Adrenal gland (tissue), 12 donors: ENCODE results near the gene UBE4B. TPM values are rescaled to one million over a fixed set of nuclear protein-coding genes. Genes with fewer than 3 reads are reported as not detected.

Experiments used
- DNase-seq, 7 donors: peaks; one replicate each; pipeline ENCODE4 v3.0.0-alpha.2; 2019 to 2020
- H3K27ac ChIP-seq, 5 donors: fragments of 200-600 bp; sonication (generic) in 4 of 5; 1 replicate in 3 of 5; 2 replicates in 2 of 5; pipeline versions ENCODE4 v1.5.1 to v1.8.0; 2016 to 2020; ENCODE audit warnings: mild to moderate bottlenecking in 1 of 5
- H3K27me3 ChIP-seq: fragments of 200-600 bp; 2 replicates; pipeline ENCODE4 v1.8.0; 2021
- H3K36me3 ChIP-seq, 2 donors: fragments of 200-600 bp; replicated peaks in 1 of 2; 1 replicate in 1 of 2; 2 replicates in 1 of 2; pipeline versions ENCODE4 v1.5.1 to v1.8.0; 2018 to 2022
- H3K4me1 ChIP-seq, 2 donors: fragments of 200-600 bp; replicated peaks in 1 of 2; 1 replicate in 1 of 2; 2 replicates in 1 of 2; pipeline versions ENCODE4 v1.5.1 to v1.8.0; 2018 to 2021
- H3K4me3 ChIP-seq, 4 donors: fragments of 200-600 bp; sonication (generic) in 3 of 4; one replicate each; pipeline ENCODE4 v1.5.1; 2016 to 2018
- H3K9me3 ChIP-seq, 3 donors: fragments of 200-600 bp; sonication (generic) in 1 of 3; replicated peaks in 1 of 3; 1 replicate in 2 of 3; 2 replicates in 1 of 3; pipeline versions ENCODE4 v1.5.1 to v1.8.0; 2016 to 2021
- POLR2A ChIP-seq, 2 donors: fragments of 450-650 bp; IDR thresholded peaks; one replicate each; pipeline ENCODE4 v1.6.1; 2017; ENCODE audit warnings: antibody characterized with exemption in 2 of 2, mild to moderate bottlenecking in 2 of 2, moderate library complexity in 1 of 2
- WGBS, 4 donors: extraction: QIAGEN DNeasy Blood & Tissue Kit in 2 of 4; methylation state at CpG; one replicate each; pipeline versions ENCODE4 v1.1.5 to v1.1.7; 2013 to 2017; 5-methylcytosine and 5-hydroxymethylcytosine counted together
- intact Hi-C, 2 donors: fragments of 100-400 bp; cut with DNase I; formaldehyde crosslinking; loops; one replicate each; pipeline versions ENCODE4 v1.14.1 to v1.15.0; 2022 to 2023
- polyA plus RNA-seq, 3 donors: library from polyadenylated mRNA; stranded (reverse); fragments of 200-250 nt in 2 of 3; fragments of 350-450 nt in 1 of 3; fragmentation: Illumina TruSeq in 1 of 3; extraction: RNeasy Lipid Tissue Mini Kit (QIAGEN cat#74804) in 1 of 3; gene quantifications; one replicate each; pipeline ENCODE4 v1.2.3, GENCODE V29; 2013 to 2014
- total RNA-seq, 9 donors: library from RNA; depleted of rRNA in 4 of 9; stranded (reverse); fragments of >200 nt in 4 of 9; fragments of 120-200 nt in 1 of 9; fragmentation: NEBNext Ultra II Directional in 1 of 9; extraction: Animal tissue kit (Norgen Biotek cat#: 25700) in 1 of 9; gene quantifications; one replicate each; pipeline versions ENCODE4 v1.1.0 to v1.2.4, GENCODE V29; 2013 to 2023
- TF ChIP-seq, protein P1 (sequence below), 6 experiments: fragments of 450-650 bp in 4 of 6; fragments of 200-600 bp in 2 of 6; sonication (generic) in 1 of 6; IDR thresholded peaks; 1 replicate in 5 of 6; 2 replicates in 1 of 6; pipeline versions ENCODE4 v1.5.1 to v1.8.0; 2016 to 2021; ENCODE audit warnings: antibody characterized with exemption in 6 of 6, mild to moderate bottlenecking in 2 of 6, moderate library complexity in 1 of 6
- donor health status: healthy with polysubstance abuse.
- donor health status: Bipolar disorder and iron deficiency.
- donor health status: DM: yes; HTN: yes; CAD: no.
- donor health status: DM: no; HTN: no; CAD: no.
- donor health status: DM: no; HTN: no; CAD: no.
- donor health status: DM: yes; HTN: yes; CAD: no.

UBE4B gene
- total and polyA plus RNA-seq, 12 donors = 18.7 to 87.1 (median 57.8) TPM

DNA sequence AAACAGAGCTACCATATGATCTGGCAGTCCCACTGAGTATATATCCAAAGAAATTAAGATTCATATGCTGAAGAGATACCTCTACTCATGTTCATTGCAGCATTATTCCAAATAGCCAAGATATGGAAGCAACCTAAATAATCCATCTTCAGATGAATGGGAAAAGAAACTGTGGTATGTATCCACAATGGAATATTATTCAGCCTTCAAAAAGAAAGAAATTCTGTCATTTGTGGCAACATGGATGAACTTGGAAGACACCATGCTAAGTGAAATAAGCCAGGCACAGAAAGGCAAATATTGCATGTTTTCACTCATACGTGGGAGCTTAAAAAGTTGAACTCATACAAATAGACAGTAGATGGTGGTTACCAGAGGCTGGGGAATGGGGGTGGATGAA is 47.8 kb downstream of the UBE4B start:
- DNase-seq = no peak
- Histone ChIP-seq H3K4me1 (peaks cover 16 to 34% of the 10 kb centered on the region in 2 donors), H3K36me3 (peaks cover 0 to 5% of the 10 kb centered on the region in 2 donors), H3K27me3 (no peaks in the 10 kb centered on the region), H3K9me3 (no peaks in the 10 kb centered on the region), H3K4me3 (no peak overlapping the region), H3K27ac (no peak overlapping the region)
- 98 to 100% (median 100%) methylated on average over 1 of the region's 1 CpG for WGBS, 4 donors
- intact Hi-C loops = loop anchor here in 1 of 2 donors (5.0 kb wide), 1 partner anchor 43 kb away; no protein-coding TSS in a partner anchor
- TF ChIP-seq, protein P1, sequence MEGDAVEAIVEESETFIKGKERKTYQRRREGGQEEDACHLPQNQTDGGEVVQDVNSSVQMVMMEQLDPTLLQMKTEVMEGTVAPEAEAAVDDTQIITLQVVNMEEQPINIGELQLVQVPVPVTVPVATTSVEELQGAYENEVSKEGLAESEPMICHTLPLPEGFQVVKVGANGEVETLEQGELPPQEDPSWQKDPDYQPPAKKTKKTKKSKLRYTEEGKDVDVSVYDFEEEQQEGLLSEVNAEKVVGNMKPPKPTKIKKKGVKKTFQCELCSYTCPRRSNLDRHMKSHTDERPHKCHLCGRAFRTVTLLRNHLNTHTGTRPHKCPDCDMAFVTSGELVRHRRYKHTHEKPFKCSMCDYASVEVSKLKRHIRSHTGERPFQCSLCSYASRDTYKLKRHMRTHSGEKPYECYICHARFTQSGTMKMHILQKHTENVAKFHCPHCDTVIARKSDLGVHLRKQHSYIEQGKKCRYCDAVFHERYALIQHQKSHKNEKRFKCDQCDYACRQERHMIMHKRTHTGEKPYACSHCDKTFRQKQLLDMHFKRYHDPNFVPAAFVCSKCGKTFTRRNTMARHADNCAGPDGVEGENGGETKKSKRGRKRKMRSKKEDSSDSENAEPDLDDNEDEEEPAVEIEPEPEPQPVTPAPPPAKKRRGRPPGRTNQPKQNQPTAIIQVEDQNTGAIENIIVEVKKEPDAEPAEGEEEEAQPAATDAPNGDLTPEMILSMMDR (IDR thresholded peaks at IDR 0.05) = no peak
- no peak for TF ChIP-seq POLR2A (IDR thresholded peaks at IDR 0.05)

DNA sequence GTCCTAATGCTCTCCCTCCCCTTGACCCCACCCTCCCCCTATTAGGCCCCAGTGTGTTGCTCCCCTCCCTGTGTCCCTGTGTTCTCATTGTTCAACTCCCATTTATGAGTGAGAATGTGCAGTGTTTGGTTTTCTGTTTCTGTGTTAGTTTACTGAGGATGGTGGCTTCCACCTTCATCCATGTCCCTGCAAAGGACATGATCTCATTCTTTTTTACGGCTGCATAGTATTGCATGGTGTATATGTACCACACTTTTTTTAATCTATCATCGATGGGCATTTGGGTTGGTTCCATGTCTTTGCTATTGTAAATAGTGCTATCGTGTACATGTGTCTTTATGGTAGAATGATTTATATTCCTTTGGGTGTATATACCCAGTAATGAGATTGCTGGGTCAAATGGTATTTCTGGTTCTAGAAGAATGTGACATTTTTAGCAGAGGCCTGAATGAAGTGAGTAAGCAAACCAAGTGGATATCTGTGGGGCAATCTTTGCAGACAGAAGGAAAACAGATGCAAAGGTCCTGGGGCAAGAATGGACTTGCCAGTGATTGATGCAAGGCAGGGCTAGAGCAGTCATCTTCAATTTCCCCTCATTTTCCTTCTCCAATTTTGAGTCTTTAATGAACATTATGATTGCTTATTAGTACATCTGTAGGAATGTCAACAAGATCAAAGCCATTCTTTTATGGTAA is 50.2 kb downstream of the UBE4B start:
- H3K4me3 ChIP-seq = no peak overlapping the region
- H3K27ac ChIP-seq = no peak overlapping the region
- no peaks in the 10 kb centered on the region for H3K9me3 ChIP-seq
- WGBS, 4 donors = 95 to 96% (median 96%) methylated on average over 3 of the region's 3 CpGs
- intact Hi-C loops = loop anchor here in 1 of 2 donors (5.0 kb wide), 1 partner anchor 46 kb away; no protein-coding TSS in a partner anchor
- DNase-seq = no peak
- no peaks in the 10 kb centered on the region for H3K27me3 ChIP-seq
- peaks cover 0 to 5% of the 10 kb centered on the region in 2 donors for H3K36me3 ChIP-seq
- TF ChIP-seq POLR2A (IDR thresholded peaks at IDR 0.05) = no peak
- TF ChIP-seq, protein P1 (IDR thresholded peaks at IDR 0.05) = no peak
- H3K4me1 ChIP-seq = peaks cover 17 to 31% of the 10 kb centered on the region in 2 donors

DNA sequence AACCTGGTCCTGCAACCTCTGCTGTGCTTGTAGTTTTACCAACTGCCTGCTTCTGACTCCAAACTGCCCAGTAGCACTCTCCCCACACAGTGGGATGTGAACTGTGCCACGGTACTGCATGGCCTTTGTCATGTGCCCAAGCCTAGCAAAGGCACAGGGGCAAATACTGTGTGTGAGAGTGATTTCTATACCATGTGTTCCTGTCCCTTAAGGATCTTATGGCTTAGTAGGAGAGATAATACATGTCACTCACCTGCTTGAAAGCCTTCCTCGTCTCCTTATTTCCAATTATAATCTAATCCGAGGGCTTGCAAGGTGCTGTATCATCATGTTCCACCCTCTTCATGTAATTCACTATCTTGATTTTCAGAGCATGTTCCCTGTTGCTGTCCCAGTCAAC is 51.3 kb downstream of the UBE4B start:
- peaks cover 7 to 20% of the 10 kb centered on the region in 2 donors for H3K4me1 ChIP-seq
- peaks cover 0 to 5% of the 10 kb centered on the region in 2 donors for H3K36me3 ChIP-seq
- no peak for TF ChIP-seq POLR2A (IDR thresholded peaks at IDR 0.05)
- TF ChIP-seq, protein P1 (IDR thresholded peaks at IDR 0.05) = no peak
- intact Hi-C loops = loop anchor here in 1 of 2 donors (5.0 kb wide), 1 partner anchor 47 kb away; no protein-coding TSS in a partner anchor
- peak in 1 of 7 donors; percentile 10 for DNase-seq
- H3K4me3 ChIP-seq = no peak overlapping the region
- no peaks in the 10 kb centered on the region for H3K9me3 ChIP-seq
- no peaks in the 10 kb centered on the region for H3K27me3 ChIP-seq
- peak overlapping the region in 1 of 5 donors; percentile 0 for H3K27ac ChIP-seq
- WGBS, 4 donors = 76 to 93% (median 90%) methylated on average over 3 of the region's 3 CpGs

DNA sequence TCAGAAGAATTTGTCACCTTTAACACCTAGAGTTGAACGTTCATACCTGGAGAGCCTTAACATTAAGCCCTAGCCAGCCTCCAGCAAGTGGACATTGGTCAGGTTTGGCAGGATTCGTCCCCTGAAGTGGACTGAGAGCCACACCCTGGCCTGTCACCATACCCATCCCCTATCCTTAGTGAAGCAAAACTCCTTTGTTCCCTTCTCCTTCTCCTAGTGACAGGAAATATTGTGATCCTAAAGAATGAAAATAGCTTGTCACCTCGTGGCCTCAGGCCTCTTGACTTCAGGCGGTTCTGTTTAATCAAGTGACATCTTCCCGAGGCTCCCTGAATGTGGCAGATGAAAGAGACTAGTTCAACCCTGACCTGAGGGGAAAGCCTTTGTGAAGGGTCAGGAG is 52.3 kb downstream of the UBE4B start:
- H3K27ac ChIP-seq = peak overlapping the region in 3 of 5 donors; percentile 10 to 63 (median 23)

More for the DNA sequence above, 52.3 kb downstream of the UBE4B start:
- WGBS, 4 donors = 36 to 52% (median 43%) methylated on average over 5 of the region's 5 CpGs
- H3K9me3 ChIP-seq = no peaks in the 10 kb centered on the region
- DNase-seq = peak in 4 of 7 donors; percentile 11 to 30 (median 22)
- H3K36me3 ChIP-seq = peaks cover 0 to 5% of the 10 kb centered on the region in 2 donors
- H3K4me1 ChIP-seq = peaks cover 7 to 20% of the 10 kb centered on the region in 2 donors
- no peaks in the 10 kb centered on the region for H3K27me3 ChIP-seq
- no peak overlapping the region for H3K4me3 ChIP-seq
- no peak for TF ChIP-seq POLR2A (IDR thresholded peaks at IDR 0.05)
- TF ChIP-seq, protein P1 (IDR thresholded peaks at IDR 0.05) = no peak
- intact Hi-C loops = no loop called here
